ENCODE data around the gene WDR55. TPM values are rescaled to one million over a fixed set of nuclear protein-coding genes. Genes with fewer than 3 reads are reported as not detected.
"Not testable (repeated sequence)": the region's sequence is repeated elsewhere in the genome, so short reads cannot be mapped to it uniquely, and the experiment has no call there.

Gene WDR55
- polyA plus RNA-seq, 1 of the 3 experiments (the other 2 are of a cell fraction): 28.3 TPM

- no peaks in the 10 kb centered on the region for H3K79me2 ChIP-seq (ENCODE audit: insufficient read depth)
- H3K4me2 ChIP-seq: no peak overlapping the region
- H3K36me3 ChIP-seq (replicated peaks in 1 of 2; ENCODE audit: control insufficient read depth in 1 of 2, insufficient read depth in 2 of 2, low read length in 1 of 2): peaks cover 65 to 79% of the 10 kb centered on the region in 2 experiments
- H3K27ac ChIP-seq (ENCODE audit: low read depth in 2 of 2, low read length in 1 of 2): no peak overlapping the region
- no peaks in the 10 kb centered on the region for H3K9me3 ChIP-seq
- H3K4me1 ChIP-seq (ENCODE audit: control insufficient read depth in 1 of 2, insufficient read depth in 2 of 2, low read depth in 1 of 2, low read length in 1 of 2): no peaks in the 10 kb centered on the region; a peak in 1 of 4 replicates
- no peak for DNase-seq
- H4K20me1 ChIP-seq (ENCODE audit: insufficient read depth): no peaks in the 10 kb centered on the region
- H3K27me3 ChIP-seq (ENCODE audit: insufficient read depth): no peaks in the 10 kb centered on the region
- CTCF ChIA-PET: interaction anchor here (0.6 to 0.7 kb wide), 2 partner anchors 307 to 1392 kb away, joined by 3 read pairs; no protein-coding TSS in a partner anchor
- no peak overlapping the region for H2AFZ ChIP-seq (ENCODE audit: low read depth)
- no peak overlapping the region for H3K9ac ChIP-seq
- H3K4me3 ChIP-seq (ENCODE audit: low read depth in 2 of 2, low read length in 1 of 2): no peak overlapping the region
- H3F3A ChIP-seq (replicated peaks; ENCODE audit: insufficient read depth): peaks cover 16% of the 10 kb centered on the region
- POLR2A ChIA-PET: no interaction called here
- no peak for TF ChIP-seq CTCF (IDR thresholded peaks at IDR 0.05)
- no peak for TF ChIP-seq USF2 (IDR thresholded peaks at IDR 0.05; ENCODE audit: borderline replicate concordance, low read depth, low read length)
- TF ChIP-seq FOXJ3 (CRISPR knock-in tag; IDR thresholded peaks at IDR 0.05): no peak
- no peak for TF ChIP-seq RCOR1 (IDR thresholded peaks at IDR 0.05; ENCODE audit: low read length)
- TF ChIP-seq YY1 (IDR thresholded peaks at IDR 0.05; ENCODE audit: low read depth): no peak
- no peak for TF ChIP-seq NRF1 (IDR thresholded peaks at IDR 0.05; ENCODE audit: low read depth, low read length)
- TF ChIP-seq POLR2AphosphoS5 (IDR thresholded peaks at IDR 0.05; ENCODE audit: low read depth, low read length): no peak
- TF ChIP-seq RXRA (IDR thresholded peaks at IDR 0.05; ENCODE audit: borderline replicate concordance, low read depth): no peak
- TF ChIP-seq CHD2 (IDR thresholded peaks at IDR 0.05; ENCODE audit: low read length, partially characterized antibody): no peak
- no peak for TF ChIP-seq USF1 (IDR thresholded peaks at IDR 0.05; ENCODE audit: borderline replicate concordance, low read depth)
- TF ChIP-seq REST (IDR thresholded peaks at IDR 0.05; ENCODE audit: low read depth, low read length): no peak
- no peak for TF ChIP-seq FOSL2 (IDR thresholded peaks at IDR 0.05; ENCODE audit: borderline replicate concordance, low read depth)
- TF ChIP-seq MAX (IDR thresholded peaks at IDR 0.05; ENCODE audit: low read depth): no peak
- TF ChIP-seq ELF1 (IDR thresholded peaks at IDR 0.05): no peak
- TF ChIP-seq MXI1 (IDR thresholded peaks at IDR 0.05; ENCODE audit: low read depth, low read length): no peak
- no peak for TF ChIP-seq GABPA (IDR thresholded peaks at IDR 0.05; ENCODE audit: low read depth)
- no peak for TF ChIP-seq RFX5 (IDR thresholded peaks at IDR 0.05; ENCODE audit: low read length)
- TF ChIP-seq ZBTB33 (IDR thresholded peaks at IDR 0.05; ENCODE audit: borderline replicate concordance, low read depth): no peak
- no peak for TF ChIP-seq EP300 (IDR thresholded peaks at IDR 0.05; ENCODE audit: borderline replicate concordance in 1 of 2, low read depth in 1 of 2, low read length in 1 of 2)
- H3K9me2 ChIP-seq: no peaks in the 10 kb centered on the region
- 97% methylated on average over 17 of the region's 17 CpGs for WGBS (ENCODE audit: low lambda C conversion rate)
These were observed 5.8 kb upstream of the WDR55 start for GRCh38 chr5:140658870-140659269.

GRCh38 chr5:140660371-140660770 is 4.3 kb upstream of the WDR55 start:
- H3K9ac ChIP-seq; H4K20me1 ChIP-seq (ENCODE audit: insufficient read depth); H3K4me1 ChIP-seq (ENCODE audit: control insufficient read depth in 1 of 2, insufficient read depth in 2 of 2, low read depth in 1 of 2, low read length in 1 of 2); H2AFZ ChIP-seq (ENCODE audit: low read depth); H3K9me3 ChIP-seq; H3K4me3 ChIP-seq (ENCODE audit: low read depth in 2 of 2, low read length in 1 of 2); H3K27me3 ChIP-seq (ENCODE audit: insufficient read depth); H3K79me2 ChIP-seq (ENCODE audit: insufficient read depth); DNase-seq; H3K9me2 ChIP-seq; H3K27ac ChIP-seq (ENCODE audit: low read depth in 2 of 2, low read length in 1 of 2); H3K4me2 ChIP-seq; POLR2A ChIA-PET: not testable (repeated sequence)
- Histone ChIP-seq H3F3A (replicated peaks; ENCODE audit: insufficient read depth) (peaks cover 23% of the 10 kb centered on the region), H3K36me3 (replicated peaks in 1 of 2; ENCODE audit: control insufficient read depth in 1 of 2, insufficient read depth in 2 of 2, low read length in 1 of 2) (peaks cover 51 to 64% of the 10 kb centered on the region in 2 experiments)
- WGBS (ENCODE audit: low lambda C conversion rate): 94% methylated on average over 6 of the region's 6 CpGs
- CTCF ChIA-PET: interaction anchor here (0.9 kb wide), 1 partner anchor 60 kb away, joined by 3 read pairs; no protein-coding TSS in a partner anchor

All from SK-N-SH (cell line).